ENCODE data around the gene GRB10. TPM values are rescaled to one million over a fixed set of nuclear protein-coding genes. Genes with fewer than 3 reads are reported as not detected.

Gene GRB10
- total RNA-seq, 4 donors from 2014 or later, result 37.1 to 109 (median 74.0) TPM

DNA sequence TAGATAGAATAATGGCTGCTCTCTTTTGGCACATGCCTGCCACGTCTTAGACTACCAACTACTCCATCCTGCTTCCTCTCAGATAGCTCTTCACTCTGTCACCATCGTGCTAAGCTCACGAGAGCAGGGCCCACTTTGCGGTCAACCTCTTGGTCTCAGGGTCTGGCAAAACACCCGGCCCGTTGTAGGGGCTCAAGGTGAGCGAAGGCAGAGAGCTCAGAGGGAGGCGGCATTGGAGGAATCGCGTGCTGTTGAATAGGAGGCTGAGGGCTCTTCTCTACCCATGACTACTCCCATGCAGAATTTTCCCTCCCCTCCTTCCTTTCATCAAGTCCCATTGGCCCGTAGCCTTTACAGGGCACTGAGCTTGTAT, 116.6 kb downstream of the GRB10 start:
- TF ChIP-seq, protein P1, sequence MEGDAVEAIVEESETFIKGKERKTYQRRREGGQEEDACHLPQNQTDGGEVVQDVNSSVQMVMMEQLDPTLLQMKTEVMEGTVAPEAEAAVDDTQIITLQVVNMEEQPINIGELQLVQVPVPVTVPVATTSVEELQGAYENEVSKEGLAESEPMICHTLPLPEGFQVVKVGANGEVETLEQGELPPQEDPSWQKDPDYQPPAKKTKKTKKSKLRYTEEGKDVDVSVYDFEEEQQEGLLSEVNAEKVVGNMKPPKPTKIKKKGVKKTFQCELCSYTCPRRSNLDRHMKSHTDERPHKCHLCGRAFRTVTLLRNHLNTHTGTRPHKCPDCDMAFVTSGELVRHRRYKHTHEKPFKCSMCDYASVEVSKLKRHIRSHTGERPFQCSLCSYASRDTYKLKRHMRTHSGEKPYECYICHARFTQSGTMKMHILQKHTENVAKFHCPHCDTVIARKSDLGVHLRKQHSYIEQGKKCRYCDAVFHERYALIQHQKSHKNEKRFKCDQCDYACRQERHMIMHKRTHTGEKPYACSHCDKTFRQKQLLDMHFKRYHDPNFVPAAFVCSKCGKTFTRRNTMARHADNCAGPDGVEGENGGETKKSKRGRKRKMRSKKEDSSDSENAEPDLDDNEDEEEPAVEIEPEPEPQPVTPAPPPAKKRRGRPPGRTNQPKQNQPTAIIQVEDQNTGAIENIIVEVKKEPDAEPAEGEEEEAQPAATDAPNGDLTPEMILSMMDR (IDR thresholded peaks at IDR 0.05; ENCODE audit: low read depth), result no peak

DNA sequence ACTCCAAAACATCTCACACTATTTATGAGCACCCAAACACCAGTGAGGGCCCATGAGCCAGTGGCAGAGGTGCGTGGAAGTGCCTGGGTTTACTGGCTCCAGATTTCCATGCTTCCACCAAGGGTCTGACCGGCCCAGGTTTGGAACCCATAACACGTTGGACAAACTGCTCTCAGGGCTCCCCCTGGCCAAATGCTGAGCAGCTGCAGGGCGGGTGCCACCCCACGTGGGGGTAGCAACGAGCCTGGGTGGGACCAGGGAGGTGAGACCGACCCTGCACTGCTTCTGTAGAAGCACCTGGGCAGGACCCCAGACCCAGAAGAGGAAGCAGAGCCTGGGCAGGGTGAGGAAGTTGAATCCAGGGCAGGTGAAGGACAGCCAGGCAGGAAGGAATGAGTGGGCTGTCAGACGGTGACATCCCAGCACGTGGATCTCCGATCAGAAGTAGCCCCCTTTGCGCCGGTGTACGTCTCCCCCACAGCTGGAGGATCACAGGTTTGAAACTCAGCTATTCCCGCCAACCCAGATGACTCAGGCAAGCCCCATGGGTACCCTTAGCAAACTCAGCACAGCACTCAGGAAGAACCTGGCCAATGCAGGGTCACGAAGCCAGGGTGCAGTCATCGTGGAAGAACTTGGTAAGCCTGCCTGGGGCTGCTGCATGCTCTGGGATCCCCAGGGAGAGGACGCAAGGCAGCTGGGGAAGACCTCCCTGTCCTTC, 117.1 kb downstream of the GRB10 start:
- TF ChIP-seq, protein P1 (IDR thresholded peaks at IDR 0.05; ENCODE audit: low read depth), result no peak

DNA sequence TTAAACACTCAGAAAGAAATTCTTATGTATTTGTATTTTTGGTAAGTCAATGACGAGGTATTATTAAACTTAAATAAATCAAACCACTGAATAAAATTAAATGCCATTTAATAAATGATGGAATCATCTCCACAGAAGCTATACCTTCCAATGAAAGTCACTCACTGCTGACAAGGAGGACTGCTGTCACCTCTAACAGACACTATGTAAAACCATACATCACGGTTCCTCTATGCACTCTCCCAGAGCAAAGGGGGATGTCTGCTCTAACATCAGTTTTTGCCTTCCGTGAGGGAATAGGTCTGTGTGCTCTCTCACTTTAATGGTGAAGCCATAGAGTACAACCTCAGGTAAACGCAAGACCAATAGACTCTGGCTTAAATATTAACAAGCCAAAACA, 117.8 kb downstream of the GRB10 start:
- TF ChIP-seq, protein P1 (IDR thresholded peaks at IDR 0.05; ENCODE audit: low read depth), result no peak

GRCh38 chr7:50664461-50664922, 118.2 kb downstream of the GRB10 start:
- TF ChIP-seq, protein P1 (IDR thresholded peaks at IDR 0.05; ENCODE audit: low read depth), result no peak

- TF ChIP-seq, protein P1 (IDR thresholded peaks at IDR 0.05; ENCODE audit: low read depth), result no peak
Observed at GRCh38 chr7:50663396-50664102, 119.1 kb downstream of the GRB10 start.

DNA sequence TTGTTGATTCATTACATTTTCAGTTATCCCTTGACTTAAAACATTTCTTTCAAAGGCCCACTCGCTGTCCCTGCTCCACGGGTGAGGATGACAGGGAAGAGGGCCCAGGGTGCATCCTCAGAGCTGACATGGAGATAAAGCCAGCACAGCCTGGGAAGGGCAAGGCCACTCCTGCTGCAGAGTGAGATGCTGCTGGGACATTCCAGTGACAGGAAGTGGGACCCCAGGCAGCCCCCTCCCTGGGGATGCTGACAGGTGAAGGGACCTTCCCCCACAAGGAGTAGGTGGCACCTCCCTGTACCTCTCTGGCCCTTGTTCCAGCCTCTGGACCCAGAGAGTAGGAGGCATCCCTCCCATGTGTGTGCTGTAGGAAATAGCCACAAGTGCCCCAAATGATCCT, 119.7 kb downstream of the GRB10 start:
- TF ChIP-seq, protein P1 (IDR thresholded peaks at IDR 0.05; ENCODE audit: low read depth), result no peak

GRCh38 chr7:50662041-50662694, 120.5 kb downstream of the GRB10 start:
- TF ChIP-seq, protein P1 (IDR thresholded peaks at IDR 0.05; ENCODE audit: low read depth), result no peak

Measured in subcutaneous adipose tissue (tissue), 4 donors.